ENCODE results near the gene BGLAP.
"Not testable (repeated sequence)": the region's sequence is repeated elsewhere in the genome, so short reads cannot be mapped to it uniquely, and the experiment has no call there.

BGLAP gene

DNA sequence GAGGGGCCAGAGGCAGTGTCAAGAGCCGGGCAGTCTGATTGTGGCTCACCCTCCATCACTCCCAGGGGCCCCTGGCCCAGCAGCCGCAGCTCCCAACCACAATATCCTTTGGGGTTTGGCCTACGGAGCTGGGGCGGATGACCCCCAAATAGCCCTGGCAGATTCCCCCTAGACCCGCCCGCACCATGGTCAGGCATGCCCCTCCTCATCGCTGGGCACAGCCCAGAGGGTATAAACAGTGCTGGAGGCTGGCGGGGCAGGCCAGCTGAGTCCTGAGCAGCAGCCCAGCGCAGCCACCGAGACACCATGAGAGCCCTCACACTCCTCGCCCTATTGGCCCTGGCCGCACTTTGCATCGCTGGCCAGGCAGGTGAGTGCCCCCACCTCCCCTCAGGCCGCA lies at the start of gene BGLAP:
Gene BGLAP, plus strand, starts transcription at position 259 of the 400 bp plus-strand sequence. Its CDS starts 48 bp downstream, at position 307.
- DNase-seq = no peak

DNA sequence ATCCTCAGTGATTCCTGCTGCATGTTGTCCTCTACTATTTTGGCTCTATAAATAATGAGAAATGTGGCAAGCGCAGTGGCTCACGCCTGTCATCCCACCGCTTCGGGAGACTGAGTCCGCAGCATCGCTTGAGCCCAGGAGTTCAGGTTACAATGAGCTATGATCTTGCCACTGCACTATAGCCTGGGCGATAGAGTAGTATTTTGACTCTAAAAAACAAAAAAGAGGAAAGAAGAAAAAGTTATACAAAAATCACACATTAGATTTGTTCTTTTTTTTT lies 48.8 kb upstream of the BGLAP start:
- DNase-seq = no peak

DNA sequence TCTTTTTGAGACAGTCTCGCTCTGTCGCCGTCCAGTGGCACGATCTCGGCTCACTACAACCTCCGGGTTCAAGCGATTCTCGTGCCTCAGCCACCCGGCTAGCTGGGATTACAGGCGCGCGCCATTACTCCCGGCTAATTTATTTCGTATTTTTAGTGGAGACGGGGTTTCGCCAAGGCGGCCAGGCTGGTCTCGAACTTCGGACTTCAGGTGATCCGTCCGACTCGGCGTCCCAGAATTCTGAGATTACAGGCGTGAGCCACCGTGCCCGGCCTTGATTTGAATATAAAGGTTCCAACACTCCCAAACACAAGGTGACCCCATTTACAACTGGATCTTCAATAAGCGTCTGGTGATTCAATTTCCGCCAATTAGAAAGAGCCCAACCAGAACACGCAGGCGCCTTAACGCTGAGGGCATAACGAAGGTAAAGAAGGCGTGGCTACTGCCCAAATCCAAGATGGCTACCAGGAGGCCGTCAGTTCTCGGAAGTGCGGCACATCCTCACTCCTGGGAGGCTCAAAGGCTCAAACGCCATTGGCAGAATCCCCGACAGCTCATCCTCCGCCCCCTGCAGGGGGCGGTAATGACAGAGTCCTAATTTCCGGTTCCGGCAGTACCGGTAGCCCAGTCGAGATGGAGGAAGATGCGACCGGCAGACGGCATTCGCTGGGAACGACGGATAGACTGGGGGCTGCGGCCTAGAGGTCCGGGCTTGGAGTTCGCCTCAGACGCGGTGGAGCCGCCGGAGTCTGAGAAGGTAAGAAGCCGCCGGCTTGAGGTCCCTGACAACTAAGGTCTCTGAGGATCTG lies 48.3 kb upstream of the BGLAP start, which contains the start of gene SLC25A44:
Gene SLC25A44, plus strand, starts transcription at position 617 of the 812 bp plus-strand sequence. CDS start 5,744 bp downstream, outside the sequence.
- peak; percentile 99 for DNase-seq

DNA sequence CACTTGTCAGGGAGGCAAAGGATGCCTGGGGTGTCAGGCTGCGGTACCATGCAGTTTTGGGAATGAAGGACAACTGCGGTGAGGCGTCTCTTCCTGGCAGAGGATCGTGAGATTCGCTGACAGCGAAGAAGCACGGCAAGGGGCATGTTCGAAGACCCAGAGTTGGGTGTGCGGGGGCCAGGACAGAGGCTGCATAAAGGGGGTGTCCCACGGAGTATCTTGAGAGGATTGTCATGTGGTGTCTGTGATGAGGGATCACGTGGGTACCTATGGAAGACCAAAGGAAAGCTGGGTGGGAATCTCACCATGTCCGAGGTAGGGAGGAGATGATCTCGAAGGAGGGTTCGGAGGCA lies 47.7 kb upstream of the BGLAP start:
- no peak for DNase-seq

DNA sequence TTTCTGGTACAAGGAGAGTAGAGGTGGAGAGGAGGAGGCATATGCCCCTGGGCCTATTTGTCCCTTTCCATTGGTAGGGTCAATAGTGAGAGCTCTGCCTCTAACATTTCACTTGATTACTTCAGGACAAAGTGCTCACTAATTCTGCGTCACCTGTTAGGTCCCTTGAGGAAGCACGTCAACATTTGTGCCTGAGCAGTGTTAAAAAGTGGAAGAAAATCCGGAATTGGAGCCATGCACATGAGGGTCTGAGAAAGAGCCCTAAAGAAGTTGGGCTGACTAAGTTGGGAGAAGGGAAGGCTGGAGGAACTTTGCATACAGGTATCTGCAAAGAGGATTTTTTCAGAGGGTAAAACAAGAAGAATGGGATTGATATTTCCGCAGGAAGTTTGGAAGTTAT lies 46.1 kb upstream of the BGLAP start:
- no peak for DNase-seq

DNA sequence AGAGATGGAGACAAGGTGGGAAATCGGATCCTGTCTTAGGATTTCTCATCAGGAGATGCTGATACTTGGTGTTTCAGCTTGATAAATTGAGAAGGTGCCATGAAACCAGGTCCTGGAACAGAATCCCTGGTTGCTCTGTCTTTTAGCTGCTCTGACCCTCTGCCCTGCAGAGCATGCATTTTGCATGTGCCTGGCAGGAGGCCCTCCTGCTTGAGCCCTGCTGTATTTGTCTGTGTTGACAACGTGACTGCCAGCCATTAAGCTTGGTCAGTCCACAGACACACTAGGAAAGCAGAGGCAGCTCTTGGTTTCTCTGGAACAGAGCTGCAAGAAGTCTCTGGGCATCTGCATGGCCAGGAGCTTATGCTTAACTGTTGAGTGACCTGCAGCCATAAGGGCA lies 45.5 kb upstream of the BGLAP start:
- no peak for DNase-seq

DNA sequence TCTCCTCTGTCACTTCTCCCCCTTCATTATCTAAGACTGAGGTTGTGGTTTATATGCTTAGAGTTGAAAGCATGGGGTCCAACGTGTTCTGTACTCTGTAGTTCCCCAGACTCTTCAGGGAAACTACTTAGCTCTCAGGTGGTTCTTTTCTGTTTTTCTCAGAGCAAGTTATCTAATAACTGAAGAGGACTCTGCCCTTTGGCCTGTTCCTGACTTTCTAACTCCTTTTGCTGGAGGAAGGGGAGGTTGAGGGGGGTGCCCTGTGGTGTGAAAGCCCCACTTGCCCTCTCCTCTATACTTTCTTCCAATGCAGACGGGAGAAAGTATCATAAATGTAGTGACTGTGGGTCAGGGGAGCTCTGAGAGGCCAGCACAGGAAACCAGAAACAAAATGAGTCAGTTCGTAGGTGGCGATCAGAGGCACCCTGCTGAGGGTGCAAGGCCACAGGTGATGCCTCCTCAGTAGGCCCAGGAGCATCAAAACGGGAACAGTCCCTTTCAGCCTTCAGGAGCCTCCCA lies 43.1 kb upstream of the BGLAP start:
- no peak for DNase-seq

DNA sequence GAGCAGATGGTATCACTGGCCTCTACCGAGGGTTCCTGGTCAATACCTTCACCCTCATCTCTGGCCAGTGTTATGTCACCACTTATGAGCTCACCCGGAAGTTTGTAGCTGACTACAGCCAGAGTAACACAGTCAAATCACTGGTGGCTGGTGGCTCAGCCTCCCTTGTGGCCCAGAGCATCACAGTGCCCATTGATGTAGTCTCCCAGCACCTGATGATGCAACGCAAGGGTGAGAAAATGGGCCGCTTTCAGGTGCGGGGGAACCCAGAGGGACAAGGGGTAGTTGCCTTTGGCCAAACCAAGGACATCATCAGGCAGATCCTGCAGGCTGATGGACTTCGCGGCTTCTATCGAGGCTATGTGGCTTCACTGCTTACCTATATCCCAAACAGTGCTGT lies 41.9 kb upstream of the BGLAP start:
- no peak for DNase-seq

DNA sequence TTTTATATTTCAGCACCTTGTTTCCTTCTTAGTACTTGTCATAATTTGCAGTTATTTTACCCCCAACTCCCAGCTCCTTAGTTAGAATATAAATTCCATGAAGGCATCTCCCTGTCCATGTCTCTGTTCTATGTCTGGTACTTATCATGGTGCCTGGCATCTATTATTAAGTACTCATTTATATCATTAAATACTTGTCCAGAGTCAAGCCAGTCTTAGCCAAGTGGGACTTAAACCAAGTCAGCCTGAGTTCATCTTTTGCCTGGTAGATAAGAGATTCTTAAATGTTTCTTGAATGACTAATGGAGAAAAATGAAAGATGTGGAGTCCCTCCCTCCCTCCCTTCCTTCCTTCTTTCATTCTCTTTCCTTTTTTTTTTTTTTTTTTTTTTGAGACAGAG lies 38.7 kb upstream of the BGLAP start:
- no peak for DNase-seq

DNA sequence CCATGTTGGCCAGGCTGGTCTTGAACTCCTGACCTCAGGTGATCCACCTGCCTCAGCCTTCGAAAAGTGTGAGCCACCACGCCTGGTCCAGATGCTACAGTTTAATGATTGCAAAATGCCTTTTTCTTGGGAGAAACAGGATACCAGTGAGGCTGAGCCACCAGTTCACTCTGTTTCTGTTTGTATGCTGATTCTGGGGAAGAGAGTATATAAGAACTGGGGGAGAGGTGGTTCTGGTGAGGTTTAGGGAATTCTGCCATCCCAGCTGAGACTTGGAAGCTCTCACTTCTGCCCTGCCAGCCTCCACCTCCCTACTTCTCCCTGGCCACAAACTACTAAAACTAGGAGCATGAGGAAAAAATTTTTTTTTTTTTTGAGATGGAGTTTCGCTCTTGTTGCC lies 37.3 kb upstream of the BGLAP start:
- DNase-seq = no peak

DNA sequence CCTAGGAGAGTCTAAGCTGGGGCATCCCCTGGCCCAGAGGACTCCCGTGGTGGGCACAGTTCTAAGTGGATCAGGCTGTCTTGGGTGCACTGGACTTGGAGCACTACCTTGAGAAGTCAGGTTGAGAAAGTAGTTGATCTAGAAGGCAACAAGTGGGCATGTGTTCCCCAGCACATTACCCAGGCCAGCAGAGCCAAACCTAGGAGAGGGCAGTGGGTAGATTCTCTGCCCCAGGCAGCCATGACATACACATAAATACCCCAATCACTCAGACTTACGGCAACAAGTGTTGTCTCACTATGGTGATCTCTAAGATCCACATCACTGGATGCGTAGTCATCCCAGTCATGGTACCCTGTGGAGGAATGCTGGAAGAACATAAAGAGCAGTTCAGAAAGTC lies 30.7 kb upstream of the BGLAP start:
- no peak for DNase-seq

DNA sequence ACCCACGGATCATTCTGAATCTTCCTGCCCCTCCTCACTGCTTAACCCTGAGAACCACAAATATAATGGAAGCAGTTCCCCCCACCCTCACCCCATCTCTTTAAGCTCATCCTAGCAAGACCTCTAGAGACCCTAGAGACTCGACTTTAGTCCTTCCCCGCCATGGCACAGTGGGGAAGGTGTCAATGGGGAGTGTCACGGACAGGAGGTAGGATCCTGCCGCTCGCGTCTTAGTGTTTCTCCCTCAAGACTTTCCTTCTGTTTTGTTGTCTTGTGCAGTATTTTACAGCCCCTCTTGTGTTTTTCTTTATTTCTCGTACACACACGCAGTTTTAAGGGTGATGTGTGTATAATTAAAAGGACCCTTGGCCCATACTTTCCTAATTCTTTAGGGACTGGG lies 29.9 kb upstream of the BGLAP start:
- no peak for DNase-seq

DNA sequence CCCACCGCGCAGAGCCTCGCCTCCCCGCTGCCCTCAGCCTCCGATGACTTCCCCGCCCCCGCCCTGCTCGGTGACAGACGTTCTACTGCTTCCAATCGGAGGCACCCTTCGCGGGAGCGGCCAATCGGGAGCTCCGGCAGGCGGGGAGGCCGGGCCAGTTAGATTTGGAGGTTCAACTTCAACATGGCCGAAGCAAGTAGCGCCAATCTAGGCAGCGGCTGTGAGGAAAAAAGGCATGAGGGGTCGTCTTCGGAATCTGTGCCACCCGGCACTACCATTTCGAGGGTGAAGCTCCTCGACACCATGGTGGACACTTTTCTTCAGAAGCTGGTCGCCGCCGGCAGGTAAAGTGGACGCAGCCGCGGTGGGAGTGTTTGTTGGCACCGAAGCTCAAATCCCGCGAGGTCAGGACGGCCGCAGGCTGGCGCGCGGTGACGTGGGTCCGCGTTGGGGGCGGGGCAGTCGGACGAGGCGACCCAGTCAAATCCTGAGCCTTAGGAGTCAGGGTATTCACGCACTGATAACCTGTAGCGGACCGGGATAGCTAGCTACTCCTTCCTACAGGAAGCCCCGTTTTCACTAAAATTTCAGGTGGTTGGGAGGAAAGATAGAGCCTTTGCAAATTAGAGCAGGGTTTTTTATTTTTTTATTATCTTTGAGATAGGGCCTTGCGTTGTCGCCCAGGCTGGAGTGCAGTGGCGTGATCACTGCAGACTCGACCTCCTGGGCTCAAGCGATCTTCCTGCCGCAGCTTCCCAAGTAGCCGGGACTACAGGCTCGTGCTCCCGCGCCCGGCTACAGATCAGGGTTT lies 28.9 kb upstream of the BGLAP start, which contains the start of gene PMF1:
Gene PMF1, plus strand, starts transcription at position 175 of the 811 bp plus-strand sequence. Its CDS starts 9 bp downstream, at position 184.
- peak; percentile 98 for DNase-seq

DNA sequence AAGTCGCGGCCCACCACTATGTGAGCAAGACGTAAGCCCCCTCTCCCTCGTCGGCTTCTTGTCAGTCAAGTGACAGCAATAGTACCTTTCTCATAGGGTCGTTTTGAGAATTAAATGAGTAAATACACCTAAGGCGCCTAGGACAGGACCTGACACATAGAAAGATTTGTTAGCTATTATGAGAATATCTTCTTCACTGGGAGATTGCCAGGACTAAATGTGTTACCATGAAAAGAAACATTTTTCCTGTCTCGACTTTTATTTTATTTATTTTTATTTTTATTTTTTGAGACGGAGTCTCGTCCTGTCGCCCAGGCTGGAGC lies 28.4 kb upstream of the BGLAP start:
- DNase-seq = no peak

DNA sequence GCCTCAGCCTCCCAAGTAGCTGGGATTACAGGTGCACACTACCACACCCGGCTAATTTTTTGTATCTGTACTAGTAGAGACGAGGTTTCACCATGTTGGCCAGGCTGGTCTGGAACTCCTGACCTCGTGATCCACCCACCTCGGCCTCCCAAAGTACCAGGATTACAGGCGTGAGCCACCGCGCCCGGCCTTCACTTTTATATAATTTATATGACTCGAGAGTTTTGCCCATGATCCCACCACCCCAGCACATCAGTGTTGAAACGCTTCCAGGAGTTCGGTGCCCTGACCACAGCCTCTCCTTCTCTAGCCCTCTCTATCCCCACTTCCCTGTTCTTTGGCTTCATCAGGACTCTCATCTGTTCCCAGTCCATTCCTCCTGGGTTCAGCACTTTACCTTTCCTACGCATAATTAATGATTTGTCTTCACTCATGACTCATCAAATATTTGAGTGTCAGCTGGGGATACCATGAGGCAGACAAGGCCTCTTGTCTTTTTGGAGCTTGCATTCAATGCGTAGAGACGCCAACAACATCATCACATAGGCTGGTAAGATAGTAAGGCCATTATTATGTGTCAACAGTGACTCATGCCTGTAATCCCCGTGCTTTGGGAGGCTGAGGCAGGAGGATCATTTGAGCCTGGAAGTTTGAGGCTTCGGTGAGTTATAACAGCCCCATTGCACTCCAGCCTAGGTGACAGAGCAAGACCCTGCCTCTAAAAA lies 27.8 kb upstream of the BGLAP start:
- no peak for DNase-seq

DNA sequence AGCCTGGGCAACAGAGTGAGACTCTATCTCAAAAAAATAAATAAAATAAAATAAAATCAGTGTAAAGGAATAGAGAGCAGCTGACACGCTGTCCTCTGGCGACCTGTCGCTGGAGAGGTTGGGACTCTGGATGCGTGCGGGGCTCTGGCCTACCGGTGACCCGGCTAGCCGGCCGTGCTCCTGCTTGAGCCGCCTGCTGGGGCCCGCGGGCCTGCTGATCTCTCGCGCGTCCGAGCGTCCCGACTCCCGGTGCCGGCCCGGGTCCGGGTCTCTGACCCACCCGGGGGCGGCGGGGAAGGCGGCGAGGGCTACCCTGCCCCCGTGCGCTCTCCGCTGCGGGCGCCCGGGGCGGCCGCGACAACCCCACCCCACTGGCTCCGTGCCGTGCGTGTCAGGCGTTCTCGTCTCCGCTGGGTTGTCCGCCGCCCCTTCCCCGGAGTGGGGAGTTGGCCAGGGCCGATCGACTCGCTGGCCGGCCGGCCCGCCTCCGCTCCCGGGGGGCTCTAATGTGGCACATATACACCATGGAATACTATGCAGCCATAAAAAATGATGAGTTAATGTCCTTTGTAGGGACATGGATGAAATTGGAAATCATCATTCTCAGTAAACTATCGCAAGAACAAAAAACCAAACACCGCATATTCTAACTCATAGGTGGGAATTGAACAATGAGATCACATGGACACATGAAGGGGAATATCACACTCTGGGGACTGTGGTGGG lies 25.5 kb upstream of the BGLAP start:
- not testable (repeated sequence) for DNase-seq

DNA sequence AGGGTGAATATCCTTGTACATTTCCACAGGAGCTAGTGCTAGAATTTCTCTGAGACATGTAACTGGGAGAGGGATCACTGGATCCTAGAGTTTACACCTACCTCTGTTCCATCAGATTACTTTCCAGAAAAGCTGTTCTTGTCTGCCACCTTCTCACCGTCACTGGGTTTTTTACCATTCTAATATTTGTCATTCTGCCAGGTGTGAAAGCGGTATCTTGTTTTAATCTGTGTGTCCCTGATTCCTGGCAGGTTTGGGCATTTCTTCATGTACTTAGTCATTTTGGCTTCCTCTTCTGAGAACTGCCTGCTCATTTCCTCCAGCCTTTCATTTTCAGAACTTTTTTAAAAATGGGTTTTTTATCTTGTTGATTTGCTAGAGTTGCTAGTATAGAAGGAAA lies 24.1 kb upstream of the BGLAP start:
- no peak for DNase-seq

DNA sequence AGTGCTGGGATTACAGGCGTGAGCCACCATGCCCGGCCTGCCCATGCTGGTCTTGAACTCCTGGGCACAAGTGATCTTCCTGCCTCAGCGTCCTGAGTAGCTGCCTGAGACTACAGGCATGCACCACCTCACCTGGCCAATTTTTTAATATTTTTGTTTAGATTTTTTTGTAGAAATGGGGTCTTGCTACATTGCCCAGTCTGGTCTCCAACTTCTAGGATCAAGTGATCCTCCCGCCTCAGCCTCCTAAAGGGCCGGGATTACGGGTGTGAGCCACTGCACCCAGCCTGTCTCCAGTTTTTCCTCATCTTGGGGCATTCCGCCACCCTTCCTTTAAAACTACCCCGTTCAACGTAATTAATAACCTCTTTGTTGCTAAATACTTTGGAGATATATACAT lies 21.8 kb upstream of the BGLAP start:
- no peak for DNase-seq

DNA sequence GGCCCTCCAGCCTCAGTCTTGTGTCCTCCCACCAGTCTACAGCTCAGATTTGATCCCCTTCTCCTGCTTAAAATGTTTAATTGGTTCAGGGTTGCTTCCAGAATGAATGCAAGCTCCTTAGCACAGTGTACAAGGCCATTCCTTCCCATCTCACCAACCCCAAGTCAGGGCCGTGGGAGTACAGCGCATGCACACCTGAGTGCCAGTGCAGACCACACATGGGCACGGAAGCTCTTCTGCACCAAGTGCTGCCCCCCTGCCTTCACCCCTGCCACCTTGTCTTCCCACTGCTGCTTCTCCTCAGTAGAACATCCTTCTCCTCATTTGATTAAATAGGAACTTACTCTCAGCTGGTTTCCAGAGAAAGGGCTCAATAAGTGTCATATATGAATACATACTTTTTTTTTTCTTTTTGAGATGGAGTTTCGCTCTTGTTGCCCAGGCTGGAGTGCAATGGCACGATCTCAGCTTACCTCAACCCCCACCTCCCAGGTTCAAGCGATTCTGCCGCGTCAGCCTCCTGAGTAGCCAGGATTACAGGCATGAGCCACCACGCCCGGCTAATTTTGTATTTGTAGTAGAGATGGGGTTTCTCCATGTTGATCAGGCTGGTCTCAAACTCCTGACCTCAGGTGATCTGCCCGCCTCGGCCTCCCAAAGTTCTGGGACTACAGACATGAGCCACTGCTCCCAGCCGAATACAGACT lies 19.8 kb upstream of the BGLAP start:
- DNase-seq = no peak

DNA sequence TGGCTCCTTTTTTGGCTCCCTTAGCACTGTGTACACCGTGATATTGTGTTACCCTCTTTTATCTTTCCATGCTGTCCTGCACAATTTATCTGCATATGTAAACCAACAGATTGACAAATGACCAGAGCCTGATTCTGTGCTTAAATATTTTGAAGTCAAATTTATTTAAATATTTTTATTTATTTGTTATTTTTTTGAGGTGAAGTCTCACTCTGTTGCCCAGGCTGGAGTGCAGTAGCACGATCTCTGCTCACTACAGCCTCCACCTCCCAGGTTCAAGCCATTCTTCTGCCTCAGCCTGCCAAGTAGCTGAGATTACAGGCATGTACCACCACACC lies 16.3 kb upstream of the BGLAP start:
- no peak for DNase-seq

DNA sequence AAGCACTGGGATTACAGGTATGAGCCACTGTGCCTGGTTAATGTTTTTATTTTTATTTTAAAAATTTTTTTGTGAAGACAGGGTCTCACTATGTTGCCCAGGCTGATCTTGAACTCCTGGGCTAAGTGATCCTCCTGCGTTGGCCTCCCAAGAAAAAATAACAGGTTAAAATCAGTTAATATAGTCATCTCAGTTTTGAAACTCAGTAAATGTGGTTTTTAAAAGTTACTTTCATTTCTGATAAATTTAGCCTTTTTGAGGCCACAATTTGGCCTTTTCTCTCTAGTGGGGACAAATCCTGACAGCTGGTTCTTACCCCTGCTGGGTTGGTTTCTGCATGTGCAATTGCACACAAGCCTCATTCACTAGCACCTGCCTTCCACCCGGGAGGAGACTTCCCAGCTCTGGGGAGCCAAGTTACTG lies 15.9 kb upstream of the BGLAP start:
- DNase-seq = no peak

DNA sequence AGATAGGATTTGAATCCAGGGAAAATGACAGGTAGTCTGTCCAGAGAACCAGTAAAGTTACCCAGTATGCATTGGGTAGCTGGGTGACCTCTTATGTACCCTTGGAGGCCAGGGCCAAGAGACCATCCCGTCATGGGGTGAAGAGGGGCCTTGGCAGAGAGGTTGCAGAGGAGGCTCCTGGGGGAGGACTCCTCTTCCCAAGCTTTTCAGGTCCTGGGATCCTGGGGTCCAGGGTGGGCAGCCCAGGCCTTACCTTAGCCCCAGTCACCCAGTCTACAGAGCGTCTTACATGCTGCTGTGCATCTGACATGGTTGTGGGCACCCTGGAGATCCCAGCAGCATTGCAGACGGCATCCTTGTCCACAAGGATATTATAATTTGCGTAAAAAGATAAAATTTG lies 15.2 kb upstream of the BGLAP start:
- DNase-seq = no peak

Measured in right hindlimb (tissue), 1 donor.